GM21360 (cell line): ENCODE data around the gene PTPRA.
A peak's percentile ranks its signal among the peaks of the same experiment; 100 is the strongest.

Source experiments
- ATAC-seq: cut with Tn5 transposase; IDR thresholded peaks from one replicate; pipeline ENCODE4 v1.9.1; 2021; ENCODE audit warnings: mild to moderate bottlenecking, moderate library complexity; ENCODE audit not compliant: unreplicated experiment

PTPRA gene

DNA sequence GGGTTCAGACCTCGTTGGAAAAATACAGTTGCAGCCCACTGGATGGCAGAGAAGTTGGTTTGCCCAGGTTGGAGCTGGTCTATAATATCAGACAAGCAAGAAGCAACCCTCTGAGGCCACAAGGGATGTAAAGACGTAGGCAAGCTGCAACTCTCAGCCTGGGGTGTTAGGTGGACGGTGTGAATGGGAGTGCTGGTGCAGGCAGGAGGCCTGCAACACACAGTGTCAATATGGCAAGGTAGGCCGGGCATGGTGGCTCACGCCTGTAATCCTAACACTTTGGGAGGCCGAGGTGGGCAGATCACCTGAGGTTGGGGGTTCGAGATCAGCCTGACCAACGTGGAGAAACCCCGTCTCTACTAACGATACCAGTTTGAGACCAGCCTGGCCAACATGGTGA is 22.2 kb upstream of the PTPRA start:
- ATAC-seq: no peak

DNA sequence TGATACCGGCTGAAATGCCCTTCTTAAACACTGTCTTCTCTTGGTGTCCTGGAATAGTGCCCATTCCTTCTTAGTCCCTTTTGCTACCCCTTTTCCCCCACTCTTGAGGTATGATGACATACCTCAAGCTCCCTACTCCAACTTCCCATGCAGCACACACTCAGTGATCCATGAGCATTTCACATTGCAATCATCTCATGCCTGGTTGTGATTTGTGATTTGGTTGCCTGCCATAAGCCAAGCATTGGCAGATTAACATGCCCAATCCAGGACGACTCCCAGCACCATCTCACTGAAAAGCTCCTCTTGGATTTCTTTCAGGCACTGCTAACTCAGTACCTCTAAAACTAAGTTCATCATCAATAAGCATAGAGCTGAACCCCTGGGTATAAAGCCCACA is 14.7 kb upstream of the PTPRA start:
- no peak for ATAC-seq

DNA sequence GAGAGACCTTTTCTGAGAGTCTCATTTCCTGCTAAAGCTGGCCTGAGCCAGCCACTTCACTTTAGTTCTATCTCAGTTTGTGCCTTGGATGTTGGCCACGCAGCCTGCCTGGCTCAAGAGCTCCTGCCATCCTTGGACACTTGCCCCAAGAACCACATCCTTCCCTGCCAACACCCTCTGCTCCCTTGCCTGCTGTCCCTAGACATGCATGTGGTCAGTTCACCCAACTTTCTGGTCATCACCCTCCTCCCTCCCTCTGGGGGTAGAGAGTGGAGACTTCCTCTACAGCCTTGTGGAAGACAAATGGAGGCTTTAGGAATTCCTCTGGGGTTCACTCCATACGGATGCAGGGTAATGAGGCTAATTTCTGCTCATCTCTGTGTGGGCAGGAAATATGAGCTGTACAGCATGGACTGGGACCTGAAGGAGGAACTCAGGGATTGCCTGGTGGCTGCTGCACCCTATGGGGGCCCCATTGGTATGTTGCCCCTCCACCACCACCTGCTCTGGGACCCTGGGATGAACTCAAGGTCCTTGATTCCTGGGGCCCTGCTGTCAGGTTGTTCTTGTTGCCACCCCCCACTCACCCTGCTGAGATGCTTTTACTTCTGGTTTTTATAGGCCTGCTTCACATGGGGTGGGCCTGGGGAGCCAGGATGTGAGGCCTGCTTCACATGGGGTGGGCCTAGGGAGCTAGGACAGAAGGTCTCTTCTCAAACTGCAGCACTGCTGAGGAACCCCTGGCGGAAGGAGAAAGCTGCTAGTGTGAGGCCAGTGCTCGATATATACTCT is 13.8 kb upstream of the PTPRA start:
- no peak for ATAC-seq

DNA sequence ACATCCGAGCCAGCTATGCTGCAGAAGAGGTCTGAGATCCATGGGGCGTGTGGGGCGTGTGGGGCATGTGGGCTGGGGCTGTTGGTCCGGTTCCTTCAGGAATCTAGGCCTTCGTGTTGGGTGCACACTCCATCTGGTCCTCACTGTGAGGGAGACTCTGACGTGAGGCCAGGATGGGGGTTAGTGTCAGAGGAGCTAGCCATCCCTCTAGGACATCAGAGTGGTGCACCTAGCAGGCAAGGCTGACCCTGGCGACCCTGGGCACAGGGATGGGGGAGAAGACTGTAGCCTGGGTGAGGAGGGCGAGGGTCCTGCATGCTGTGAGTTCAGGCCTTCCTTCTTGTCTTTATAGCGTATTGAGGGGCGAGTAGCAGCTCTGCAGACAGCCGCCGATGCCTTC is 8.7 kb upstream of the PTPRA start:
- no peak for ATAC-seq

DNA sequence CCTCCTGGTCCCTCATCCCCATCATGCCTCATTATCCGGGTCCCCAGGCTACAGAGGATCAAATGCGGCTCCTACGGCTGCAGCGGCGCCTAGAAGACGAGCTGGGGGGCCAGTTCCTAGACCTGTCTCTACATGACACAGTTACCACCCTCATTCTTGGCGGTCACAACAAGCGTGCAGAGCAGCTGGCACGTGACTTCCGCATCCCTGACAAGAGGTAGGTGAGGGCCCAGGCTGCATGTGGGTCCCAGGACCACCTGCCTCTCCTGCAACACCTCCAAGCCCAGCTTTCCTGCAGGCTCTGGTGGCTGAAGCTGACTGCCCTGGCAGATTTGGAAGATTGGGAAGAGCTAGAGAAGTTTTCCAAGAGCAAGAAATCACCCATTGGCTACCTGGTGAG is 8.2 kb upstream of the PTPRA start:
- no peak for ATAC-seq

DNA sequence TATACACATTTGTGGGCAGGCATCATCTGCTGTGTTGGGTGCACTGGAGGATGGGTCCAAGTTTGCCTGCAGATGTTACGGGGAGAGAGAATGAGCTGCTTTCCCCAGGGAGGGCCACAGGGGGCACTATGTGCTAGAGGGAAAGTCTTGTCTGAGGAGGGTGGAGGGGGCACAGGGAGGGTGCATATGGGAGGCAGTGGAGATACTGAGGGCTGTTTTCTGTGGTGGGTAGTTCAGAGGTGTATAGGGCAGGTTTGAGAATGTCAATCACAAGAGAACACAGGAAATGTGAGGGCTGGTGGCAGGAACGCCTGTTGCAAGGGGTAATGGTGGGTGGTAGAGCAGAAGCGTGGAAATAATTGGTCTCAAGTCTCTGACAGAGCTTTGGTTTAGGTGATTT is 7.7 kb upstream of the PTPRA start:
- no peak for ATAC-seq

DNA sequence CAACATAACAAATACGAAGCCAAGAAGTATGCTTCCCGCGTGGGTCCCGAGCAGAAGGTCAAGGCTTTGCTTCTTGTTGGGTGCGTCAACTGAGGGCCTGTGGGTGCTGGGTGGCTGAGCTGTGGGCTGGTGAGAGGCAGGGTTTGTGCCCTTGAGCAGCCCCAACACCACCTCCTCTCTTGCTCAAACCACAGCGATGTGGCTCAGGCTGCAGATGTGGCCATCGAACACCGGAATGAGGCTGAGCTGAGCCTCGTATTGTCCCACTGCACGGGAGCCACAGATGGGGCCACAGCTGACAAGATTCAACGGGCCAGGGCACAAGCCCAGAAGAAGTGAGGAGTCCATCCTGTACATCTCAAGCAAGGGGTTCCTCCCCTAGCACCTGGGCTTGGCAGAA is 7.0 kb upstream of the PTPRA start:
- ATAC-seq: no peak

DNA sequence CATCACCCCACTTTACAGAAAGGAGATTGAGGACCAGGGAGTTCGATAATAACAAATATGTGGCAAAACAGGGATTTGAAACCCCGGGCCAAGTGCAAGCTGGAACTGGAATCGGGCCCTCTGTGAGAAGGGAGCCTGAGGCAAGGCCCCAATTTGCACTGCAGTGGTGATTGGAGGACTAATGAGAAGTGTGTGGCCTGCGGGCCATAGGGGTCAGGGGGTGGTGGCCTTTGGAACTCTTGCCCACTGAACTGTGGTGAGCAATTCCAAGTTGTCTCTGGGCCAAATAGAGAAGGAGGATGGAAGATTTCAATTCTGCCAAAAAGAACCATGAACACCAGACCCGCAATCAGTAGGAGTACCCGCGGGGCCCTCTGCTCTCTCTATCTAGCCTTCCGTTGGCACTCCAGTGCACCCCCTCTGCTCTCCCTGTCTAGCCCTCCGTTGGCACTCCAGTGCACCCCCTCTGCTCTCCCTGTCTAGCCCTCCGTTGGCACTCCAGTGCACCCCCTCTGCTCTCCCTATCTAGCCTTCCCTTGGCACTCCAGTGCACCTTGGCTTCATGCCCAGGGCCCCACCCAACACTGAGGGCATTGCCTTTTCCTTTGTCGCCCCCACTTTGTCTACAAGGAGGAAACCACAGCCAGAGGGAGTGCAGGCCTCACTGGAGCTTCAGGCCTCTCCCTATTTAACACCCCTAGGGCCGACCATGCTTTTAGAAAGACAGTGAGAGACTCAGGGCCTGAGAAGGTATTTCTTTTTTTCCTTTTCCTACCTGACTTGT is 6.0 kb upstream of the PTPRA start:
- no peak for ATAC-seq

DNA sequence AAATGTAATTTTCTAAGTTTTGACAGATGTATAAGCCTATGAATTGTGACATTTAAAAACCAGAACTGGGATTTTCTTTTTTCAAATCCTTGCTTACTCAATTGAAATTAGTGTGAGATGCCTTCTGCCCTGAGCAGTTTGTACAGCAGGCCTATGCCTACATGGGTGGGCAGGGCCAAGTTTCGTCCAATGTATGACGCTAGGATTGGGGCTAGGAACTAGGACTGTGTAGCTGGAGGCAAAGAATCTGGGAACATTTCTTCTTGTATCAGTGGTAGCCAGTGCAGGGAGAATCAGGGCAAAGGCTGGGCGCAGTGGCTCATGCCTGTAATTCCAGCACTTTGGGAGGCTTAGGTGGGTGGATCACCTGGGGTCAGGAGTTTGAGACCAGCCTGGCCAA is 3.9 kb upstream of the PTPRA start:
- ATAC-seq: no peak

DNA sequence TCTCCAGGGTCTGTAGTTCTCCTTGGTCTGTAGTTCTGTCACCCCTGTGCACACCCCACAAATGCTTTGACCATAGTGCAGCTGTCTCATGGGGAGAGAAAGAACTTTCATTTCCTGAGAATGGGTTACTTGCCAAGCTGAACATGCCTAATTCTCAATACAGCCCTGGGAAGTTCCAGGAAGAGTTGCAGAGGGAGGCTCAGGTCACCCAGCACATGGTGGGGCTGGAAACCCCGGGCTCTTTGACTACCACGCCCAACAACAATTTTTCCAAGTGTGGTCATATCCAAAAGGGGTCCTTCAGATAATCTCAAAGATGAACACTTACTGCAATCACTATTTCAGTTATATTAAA is 2.2 kb upstream of the PTPRA start:
- ATAC-seq: no peak

DNA sequence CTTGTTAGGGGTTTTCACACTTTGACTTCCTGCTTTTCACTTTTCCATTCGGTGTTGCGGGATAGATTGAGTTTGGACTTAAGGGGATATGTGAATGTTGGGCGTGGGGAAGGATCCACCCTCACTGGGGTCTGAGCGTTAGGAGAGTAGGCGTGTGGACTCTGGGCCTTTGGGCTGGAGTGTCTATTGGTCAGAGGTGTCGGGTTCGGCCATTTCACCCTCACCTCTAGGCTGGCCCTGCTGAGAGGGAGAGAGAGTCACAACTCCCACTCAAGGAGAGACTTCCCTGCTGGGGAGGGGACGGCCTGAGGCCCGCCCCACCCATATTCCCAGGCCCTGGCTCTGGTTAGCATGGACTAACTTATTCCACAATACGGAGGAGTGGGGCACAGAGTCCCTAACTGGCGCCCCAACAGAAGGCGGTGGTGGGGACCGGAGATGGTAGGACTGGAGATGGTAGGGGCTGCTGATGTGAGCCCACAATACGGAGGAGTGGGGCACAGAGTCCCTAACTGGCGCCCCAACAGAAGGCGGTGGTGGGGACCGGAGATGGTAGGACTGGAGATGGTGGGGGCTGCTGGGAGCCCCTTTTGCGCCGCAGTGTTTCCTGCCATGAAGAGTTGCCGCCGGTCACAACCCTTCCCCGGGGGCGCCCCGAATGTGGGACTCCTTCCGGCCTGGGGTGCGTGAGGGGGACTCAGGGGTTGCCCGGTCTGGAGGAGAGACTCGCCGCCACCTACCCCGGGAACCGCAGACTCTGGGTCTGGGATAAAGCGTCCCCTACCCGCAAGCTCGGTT is 1.4 kb upstream of the PTPRA start:
- ATAC-seq: no peak

DNA sequence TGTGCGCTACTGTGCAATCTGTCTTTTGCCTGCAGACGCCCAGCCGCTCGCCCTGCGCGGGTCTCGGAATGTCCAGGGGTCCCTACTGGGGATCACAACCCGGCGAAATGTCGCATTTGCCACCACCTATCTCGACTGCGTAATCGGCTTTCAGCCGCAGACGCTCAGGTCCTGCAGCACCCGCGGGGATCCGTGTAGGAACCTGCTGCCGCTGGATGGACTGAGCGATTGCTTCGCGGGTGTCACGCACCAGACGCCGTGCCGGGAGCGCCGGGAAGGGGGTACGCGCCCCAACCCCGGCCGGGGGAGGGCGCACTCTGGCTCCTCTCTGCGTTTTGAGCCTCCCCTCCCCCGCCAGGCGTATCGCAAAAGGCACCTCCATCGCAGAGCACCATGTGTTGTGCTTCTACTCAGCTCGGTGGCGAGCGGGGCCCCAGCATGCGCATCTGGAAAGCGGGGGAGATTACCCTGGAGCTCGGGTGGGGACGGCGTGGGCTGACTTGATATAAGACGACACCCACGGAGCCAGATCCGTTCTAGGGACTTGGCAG is 747 bp upstream of the PTPRA start:
- peak; percentile 27 for ATAC-seq

DNA sequence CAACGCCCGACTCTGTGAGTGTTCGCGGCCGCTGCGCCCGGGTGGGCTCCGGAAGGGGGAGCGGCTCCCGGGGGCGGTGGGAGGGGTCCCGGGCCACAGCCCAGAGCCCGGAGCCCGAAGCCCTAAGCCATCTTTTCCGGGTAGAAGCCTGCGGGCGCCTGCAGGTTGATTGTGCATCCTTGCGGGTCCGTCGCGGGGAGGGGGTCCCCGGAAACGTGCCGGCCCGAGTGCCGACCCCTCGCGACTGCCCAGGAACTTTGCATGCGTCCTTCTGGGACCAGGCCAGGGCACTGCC is 413 bp downstream of the PTPRA start:
- peak; percentile 43 for ATAC-seq

DNA sequence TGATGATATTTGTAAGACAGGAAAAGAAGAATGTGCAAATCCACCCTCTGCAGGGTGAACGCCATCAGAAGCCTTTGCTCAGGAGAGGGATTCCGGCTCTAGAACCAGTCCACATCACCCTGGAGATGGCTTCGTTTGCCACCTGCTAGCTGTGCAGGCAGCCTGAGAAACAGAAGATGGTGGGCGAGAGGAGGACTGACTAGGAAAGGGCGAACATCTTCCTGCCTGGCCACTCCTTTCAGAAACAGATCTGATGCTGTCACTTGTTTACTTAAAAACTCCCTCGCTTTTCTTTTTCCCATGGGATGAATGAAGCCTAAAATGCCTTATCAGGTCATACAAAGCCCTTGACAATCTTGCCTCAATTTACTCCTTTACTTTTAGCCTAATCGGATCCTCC is 1.2 kb downstream of the PTPRA start:
- no peak for ATAC-seq

DNA sequence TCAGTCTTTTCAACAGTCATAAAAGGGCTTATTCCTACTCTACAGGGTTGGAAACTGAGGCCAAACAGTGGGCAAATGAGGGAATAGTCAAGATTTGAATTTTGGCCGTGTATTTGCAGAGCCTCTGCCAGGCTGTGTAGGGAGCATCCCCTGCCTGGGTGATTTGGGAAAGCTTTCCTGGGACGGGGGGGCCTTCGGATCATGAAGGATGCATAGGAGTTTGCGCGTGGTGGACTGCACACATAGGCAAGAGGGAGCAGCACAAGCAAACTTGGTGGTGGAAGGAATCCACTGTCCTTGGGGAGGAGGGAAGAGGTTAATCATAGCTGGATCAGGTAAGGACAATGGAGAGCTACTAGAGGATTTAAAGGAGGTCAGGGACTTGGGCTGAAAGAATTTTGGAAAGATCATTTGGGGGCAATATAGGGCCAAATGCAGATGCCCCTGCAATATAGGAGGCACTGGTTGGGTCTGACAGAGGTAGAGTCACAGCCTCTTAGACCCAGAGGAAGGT is 2.5 kb downstream of the PTPRA start:
- no peak for ATAC-seq

DNA sequence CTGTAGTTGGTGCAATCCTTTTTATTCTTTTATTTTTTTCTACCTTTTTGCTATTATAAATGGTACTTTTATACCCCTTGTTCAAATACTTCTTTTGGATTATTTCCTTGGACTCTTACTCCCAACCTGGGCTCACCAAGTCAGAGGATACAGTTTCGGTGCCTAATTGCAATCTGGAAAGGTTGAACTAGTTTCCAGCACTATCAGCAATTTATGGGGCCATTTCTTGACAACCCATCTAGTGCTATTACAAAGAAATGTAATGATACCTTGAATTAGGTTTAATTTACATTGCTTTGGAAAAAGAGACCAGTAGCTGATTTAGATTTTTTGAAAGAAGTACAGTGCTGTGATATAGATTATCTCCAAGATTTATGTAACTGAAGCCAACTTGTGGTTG is 5.2 kb downstream of the PTPRA start:
- ATAC-seq: no peak

DNA sequence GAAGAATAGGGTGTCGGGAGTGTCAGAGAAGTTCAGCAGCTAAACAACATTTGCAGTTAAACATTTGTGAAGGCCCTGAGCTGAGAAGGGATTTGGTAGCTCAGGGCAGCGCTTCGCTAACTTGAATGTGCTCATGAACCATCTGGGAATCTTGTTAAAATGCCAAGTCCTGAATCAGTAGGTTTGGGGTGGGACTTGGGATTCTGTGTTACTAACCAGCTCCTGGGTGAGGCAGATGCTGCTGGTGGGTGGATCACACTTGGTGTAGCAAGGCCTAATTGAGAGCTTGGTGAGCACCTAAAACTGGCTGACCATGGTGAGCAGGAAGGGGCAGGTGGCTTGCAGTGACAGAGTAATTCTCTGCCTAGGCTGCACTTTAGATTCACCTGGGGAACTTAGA is 5.9 kb downstream of the PTPRA start:
- ATAC-seq: no peak

DNA sequence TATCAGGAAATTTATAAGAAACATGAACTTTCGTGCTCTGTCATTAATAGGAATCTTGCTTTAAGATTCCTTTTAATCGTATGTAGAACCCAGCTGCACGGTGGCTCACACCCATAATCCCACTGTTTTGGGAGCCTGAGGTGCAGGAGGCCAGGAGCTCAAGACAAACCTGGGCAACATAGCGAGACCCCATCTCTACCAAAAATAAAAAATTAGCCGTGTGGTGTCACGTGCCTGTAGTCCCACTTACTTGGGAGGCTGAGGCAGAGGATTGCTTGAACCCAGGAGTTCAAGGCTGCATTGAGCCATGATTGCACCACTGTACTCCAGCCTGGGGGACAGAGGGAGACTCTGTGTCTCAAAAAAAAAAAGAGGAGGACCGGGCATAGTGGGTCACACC is 7.4 kb downstream of the PTPRA start:
- ATAC-seq: no peak

DNA sequence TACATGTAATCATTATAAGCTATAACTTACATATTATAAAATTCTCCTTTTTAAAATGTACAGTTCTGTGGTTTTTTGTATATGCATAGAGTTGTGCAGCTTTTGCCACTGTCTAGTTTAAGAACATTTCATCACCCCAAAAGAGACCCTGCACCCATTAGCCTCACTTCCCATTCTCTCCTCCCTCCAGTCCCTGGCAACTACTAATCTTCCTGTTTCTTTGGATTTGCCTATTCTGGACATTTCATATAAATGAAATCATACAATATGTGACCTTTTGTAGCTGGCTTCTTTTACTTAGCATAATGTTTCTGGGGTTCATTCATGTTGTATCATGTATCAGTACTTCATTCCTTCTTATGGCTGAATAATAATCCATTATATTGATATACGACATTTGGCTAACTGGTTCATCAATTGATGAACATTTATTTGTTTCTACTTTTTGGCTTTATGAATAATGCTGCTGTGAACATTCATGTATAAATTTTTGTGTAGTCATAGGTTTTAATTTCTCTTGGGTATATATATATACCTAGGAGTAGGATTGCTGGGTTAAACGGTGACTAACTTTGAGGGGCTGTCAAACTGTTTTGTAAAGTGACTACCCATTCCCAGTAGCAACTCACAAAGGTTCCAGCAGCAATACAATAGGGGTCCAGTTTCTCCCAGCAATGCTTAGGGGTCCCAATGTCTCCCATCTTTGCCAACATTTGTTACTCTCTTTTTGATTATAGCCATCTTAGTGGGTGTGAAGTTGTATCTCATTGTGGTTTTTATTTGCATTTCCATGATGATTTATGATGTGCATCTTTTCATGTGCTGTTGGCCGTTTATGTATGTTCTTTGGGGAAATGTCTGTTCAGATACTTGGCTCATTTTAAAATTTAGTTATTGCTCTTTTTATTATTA is 10.7 kb downstream of the PTPRA start:
- ATAC-seq: no peak

DNA sequence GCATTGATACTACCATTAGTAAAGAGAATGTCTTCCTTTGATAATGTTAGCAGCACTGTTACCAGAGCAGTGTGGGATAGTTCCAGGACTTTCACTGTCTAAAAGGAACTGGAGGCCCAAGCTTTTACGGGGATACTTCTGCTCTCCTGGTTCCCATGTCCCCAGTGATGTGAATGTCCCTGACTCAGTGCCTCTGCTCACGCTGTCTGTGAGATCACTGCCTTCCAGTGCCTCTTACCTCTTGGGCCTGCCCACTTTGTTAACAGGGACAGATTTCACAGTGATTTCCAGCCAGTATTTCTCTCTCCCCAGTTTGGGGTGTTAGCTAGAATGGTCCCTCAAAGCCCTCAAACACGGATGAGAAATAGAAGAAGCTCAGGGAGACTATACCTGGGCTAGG is 14.4 kb downstream of the PTPRA start:
- no peak for ATAC-seq
